Globus pallidus (tissue), 1 donor: ENCODE measurements around the gene GHDC.
"Not testable (repeated sequence)": the region's sequence is repeated elsewhere in the genome, so short reads cannot be mapped to it uniquely, and the experiment has no call there.

Experiments
- DNase-seq: peaks from one replicate; pipeline ENCODE4 v3.0.0-alpha.2; 2015; ENCODE audit warnings: low spot score

GHDC gene

DNA sequence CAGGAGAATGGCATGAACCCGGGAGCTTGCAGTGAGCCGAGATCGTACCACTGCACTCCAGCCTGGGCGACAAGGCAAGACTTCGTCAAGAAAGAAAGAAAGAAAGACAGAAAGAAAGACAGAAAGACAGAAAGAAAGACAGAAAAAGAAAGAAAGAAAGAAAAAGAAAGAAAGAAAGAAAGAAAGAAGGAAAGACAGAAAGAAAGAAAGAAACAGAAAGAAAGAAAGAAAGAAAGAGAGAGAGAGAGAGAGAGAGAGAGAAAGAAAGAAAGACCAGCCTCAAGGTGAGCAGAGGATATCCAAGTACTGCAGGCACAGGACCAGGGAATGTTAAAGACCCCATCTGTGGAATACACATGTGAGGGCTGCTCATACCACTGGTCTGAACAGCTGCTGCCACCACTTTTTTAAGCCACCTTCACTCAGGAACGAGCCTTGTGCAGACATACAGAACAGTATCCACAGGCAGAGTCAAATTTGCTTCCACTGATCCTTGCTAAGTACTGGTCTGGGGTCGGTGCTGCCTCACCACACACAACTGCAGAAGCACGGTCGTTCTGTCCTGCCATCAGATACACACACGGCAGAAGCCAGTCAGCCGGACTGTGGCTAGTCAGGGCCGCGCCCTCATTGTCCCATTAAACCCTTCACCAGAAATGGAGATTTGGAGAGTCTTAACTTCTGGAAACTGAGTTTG lies 47.2 kb downstream of the GHDC start:
- no peak for DNase-seq

DNA sequence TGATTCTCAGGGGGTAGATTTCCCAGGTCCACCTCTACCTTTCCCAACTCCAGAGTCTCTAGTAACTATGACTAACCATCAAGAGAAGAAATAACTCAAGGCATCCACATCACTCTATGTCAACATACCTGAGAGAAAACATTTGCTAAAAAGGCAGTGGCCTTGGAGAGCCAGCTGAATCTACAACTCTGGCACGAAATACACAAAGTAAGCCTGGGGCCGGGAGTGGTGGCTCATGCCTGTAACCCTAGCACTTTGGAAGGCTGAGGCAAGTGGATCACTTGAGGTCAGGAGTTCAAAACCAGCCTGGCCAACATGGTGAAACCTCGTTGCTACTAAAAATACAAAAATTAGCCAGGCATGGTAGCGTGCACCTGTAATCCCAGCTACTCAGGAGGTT lies 51.2 kb downstream of the GHDC start:
- DNase-seq, result not testable (repeated sequence)

DNA sequence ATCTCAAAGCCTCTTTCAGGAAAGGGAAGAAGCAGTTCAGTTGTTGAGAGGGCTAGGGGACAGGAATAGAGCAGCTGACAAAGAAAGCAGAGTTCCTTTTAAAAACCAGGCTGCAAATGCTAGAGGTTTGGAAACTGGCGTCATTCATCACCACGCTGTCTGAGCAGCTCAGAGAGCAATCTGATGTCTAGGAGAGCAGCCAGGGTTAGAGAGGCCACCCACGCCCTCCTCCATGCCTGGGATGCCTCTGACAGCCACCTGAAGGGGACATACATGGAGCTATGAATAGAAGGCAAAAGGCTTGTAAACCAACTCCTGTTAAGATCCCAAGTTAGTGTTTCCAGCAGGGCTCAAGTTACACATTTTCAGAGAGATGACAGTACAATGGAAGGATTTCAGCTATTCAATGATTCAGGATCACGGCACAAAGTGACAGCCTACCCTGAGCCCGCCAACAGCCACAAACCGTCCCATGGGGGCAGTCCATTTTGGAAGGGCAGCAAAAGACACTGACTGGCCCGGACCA lies 51.9 kb downstream of the GHDC start:
- peak; percentile 43 for DNase-seq

DNA sequence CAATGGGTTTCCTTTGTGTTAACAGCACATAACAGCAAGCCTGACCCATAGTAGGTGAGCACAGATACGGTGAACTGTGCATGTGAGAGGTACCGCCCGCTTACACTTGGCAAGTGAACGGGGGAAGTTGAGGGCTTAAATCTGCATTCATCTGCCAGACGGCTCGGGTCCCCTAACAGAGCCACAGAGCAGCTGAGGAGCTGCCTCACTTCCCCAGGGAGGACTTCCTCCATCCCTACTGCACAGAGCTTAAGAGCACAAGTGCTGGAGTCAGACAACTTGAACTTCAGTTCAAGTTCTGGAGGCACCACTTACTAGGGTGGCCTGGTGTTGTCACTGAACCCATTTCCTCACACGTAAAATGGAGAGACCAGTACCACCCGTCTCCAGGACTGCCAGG lies 52.9 kb downstream of the GHDC start:
- no peak for DNase-seq

DNA sequence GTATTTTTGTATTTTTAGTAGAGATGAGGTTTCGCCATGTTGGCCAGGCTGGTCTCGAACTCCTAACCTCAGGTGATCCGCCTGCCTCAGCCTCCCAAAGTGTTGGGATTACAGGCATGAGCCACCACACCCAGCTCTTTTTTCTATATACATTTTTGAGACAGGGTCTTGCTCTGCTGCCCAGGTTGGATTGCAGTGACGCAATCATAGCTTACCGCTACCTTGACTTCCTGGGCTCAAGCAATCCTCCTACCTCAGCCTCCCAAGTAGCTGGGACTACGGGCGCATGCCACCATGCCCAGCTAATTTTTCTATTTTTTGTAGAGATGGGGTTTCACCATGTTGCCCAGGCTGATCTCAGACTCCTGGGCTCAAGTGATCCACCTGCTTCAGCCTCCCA lies 53.6 kb downstream of the GHDC start:
- DNase-seq, result not testable (repeated sequence)
